GM23338 (cell line): ENCODE results near the gene PRLH. TPM values are rescaled to one million over a fixed set of nuclear protein-coding genes. Genes with fewer than 3 reads are reported as not detected.

ENCODE experiments used
- ATAC-seq: fragments of 200-7000 bp; cut with Tn5 transposase; 3 replicates; pipeline ENCODE4 v1.9.1; 2020
- DNase-seq: peaks from one replicate; pipeline ENCODE4 v3.0.0-alpha.2; 2015; ENCODE audit warnings: low spot score
- H2AFZ ChIP-seq: fragments of 200-600 bp; sonication (generic); 2 replicates; pipeline ENCODE4 v1.8.0; 2016; ENCODE audit warnings: antibody characterized with exemption, mild to moderate bottlenecking, moderate library complexity
- H3F3A ChIP-seq: fragments of 200-600 bp; sonication (generic); replicated peaks from 2 replicates; pipeline ENCODE4 v1.8.0; 2017; ENCODE audit warnings: antibody characterized with exemption, mixed run types, low read depth
- H3K27ac ChIP-seq: fragments of 200-600 bp; sonication (generic); 2 replicates; pipeline ENCODE4 v1.6.1; 2016; ENCODE audit warnings: low read depth
- H3K27me3 ChIP-seq: fragments of 200-600 bp; sonication (generic); 2 replicates; pipeline ENCODE4 v1.8.0; 2016; ENCODE audit warnings: mild to moderate bottlenecking, mixed run types, moderate library complexity; ENCODE audit not compliant: insufficient read depth
- H3K36me3 ChIP-seq: fragments of 200-600 bp; sonication (generic); 2 replicates; pipeline ENCODE4 v1.8.0; 2016; ENCODE audit warnings: mild to moderate bottlenecking; ENCODE audit not compliant: insufficient read depth
- H3K4me1 ChIP-seq: fragments of 200-600 bp; sonication (generic); 2 replicates; pipeline ENCODE4 v1.8.0; 2016; ENCODE audit warnings: mild to moderate bottlenecking, moderate library complexity; ENCODE audit not compliant: insufficient read depth
- H3K4me2 ChIP-seq: fragments of 200-600 bp; sonication (generic); 2 replicates; pipeline ENCODE4 v1.7.1; 2017; ENCODE audit warnings: mixed run types
- H3K4me3 ChIP-seq: fragments of 200-600 bp; sonication (generic); 2 replicates; pipeline ENCODE4 v1.6.1; 2016; ENCODE audit warnings: mixed run types
- H3K79me2 ChIP-seq: fragments of 200-600 bp; sonication (generic); replicated peaks from 2 replicates; pipeline ENCODE4 v1.8.0; 2017; ENCODE audit warnings: mild to moderate bottlenecking; ENCODE audit not compliant: insufficient read depth
- H3K9me2 ChIP-seq: fragments of 200-600 bp; sonication (generic); 2 replicates; pipeline ENCODE4 v1.8.0; 2017; ENCODE audit not compliant: insufficient read depth
- H4K20me1 ChIP-seq: fragments of 200-600 bp; sonication (generic); replicated peaks from 2 replicates; pipeline ENCODE4 v1.8.0; 2017; ENCODE audit warnings: mild to moderate bottlenecking; ENCODE audit not compliant: insufficient read depth
- H3K27ac Mint-ChIP-seq: 2 replicates; pipeline ENCODE4 v1.8.0; 2020; ENCODE audit warnings: inconsistent platforms, mild to moderate bottlenecking, moderate library complexity, mixed read lengths
- H3K27me3 Mint-ChIP-seq: 3 replicates; pipeline ENCODE4 v1.8.0; 2022; ENCODE audit warnings: low read depth, mild to moderate bottlenecking, moderate library complexity, mixed read lengths, inconsistent platforms; ENCODE audit not compliant: insufficient read depth, poor library complexity
- H3K36me3 Mint-ChIP-seq: 3 replicates; pipeline ENCODE4 v1.8.0; 2021; ENCODE audit warnings: low read depth, mild to moderate bottlenecking, inconsistent platforms, moderate library complexity, mixed read lengths
- H3K4me1 Mint-ChIP-seq: 3 replicates; pipeline ENCODE4 v1.8.0; 2020; ENCODE audit warnings: mild to moderate bottlenecking, inconsistent platforms, mixed read lengths
- H3K4me3 Mint-ChIP-seq: 3 replicates; pipeline ENCODE4 v1.8.0; 2021; ENCODE audit warnings: moderate library complexity, mild to moderate bottlenecking, inconsistent platforms, mixed read lengths
- H3K9me3 Mint-ChIP-seq: 3 replicates; pipeline ENCODE4 v1.8.0; 2020; ENCODE audit warnings: moderate library complexity, mild to moderate bottlenecking, inconsistent platforms, mixed read lengths
- CTCF ChIP-seq, 2 experiments: fragments of 200-600 bp in 1 of 2; sonication (generic) in 1 of 2; conservative IDR thresholded peaks; 2 replicates each; pipeline versions ENCODE4 v1.5.1 to v1.6.1; 2016 to 2017; ENCODE audit warnings: antibody characterized with exemption in 2 of 2, low read depth in 2 of 2, mild to moderate bottlenecking in 2 of 2, moderate library complexity in 1 of 2
- ETS1 ChIP-seq: IDR thresholded peaks from 2 replicates; pipeline ENCODE4 v1.6.1; 2016; ENCODE audit warnings: antibody characterized with exemption
- JUNB ChIP-seq: IDR thresholded peaks from one replicate; pipeline ENCODE4 v1.6.1; 2016; ENCODE audit warnings: antibody characterized with exemption; ENCODE audit not compliant: unreplicated experiment
- NANOG ChIP-seq: IDR thresholded peaks from 2 replicates; pipeline ENCODE4 v1.6.1; 2016; ENCODE audit warnings: antibody characterized with exemption, borderline replicate concordance
- POLR2AphosphoS5 ChIP-seq: IDR thresholded peaks from 2 replicates; pipeline ENCODE4 v1.6.1; 2016; ENCODE audit warnings: antibody characterized with exemption, low read depth
- REST ChIP-seq: IDR thresholded peaks from one replicate; pipeline ENCODE4 v1.6.1; 2018; ENCODE audit warnings: antibody characterized with exemption; ENCODE audit not compliant: unreplicated experiment
- ZNF462 ChIP-seq: fragments of 250-450 bp; sonication (Bioruptor Pico); IDR thresholded peaks from 2 replicates; pipeline ENCODE4 v1.5.0; 2020; ENCODE audit warnings: mild to moderate bottlenecking, moderate library complexity
- polyA plus RNA-seq: library from polyadenylated mRNA; unstranded; fragments of >200 nt; fragmentation: Nextera tagmentation; extraction: Ambion mirVana; gene quantifications from 2 replicates; pipeline ENCODE4 v1.2.1, GENCODE V29; 2016
- total RNA-seq: library from RNA; depleted of rRNA; stranded (reverse); fragments of >200 nt; shearing (Covaris generic); gene quantifications from 2 replicates; pipeline ENCODE4 v1.2.3, GENCODE V29; 2014

Gene PRLH
- total and polyA plus RNA-seq, 2 experiments from 2014 or later, result not detected

- TF ChIP-seq ZNF462 (CRISPR knock-in tag) (no peak), REST (no peak)
Observed at GRCh38 chr2:237603718-237604362, 37.5 kb downstream of the PRLH start (continued).

GRCh38 chr2:237604391-237604790 lies 38.0 kb downstream of the PRLH start:
- Histone ChIP-seq H3K9me2 (0 out of 2 replicates have a peak, but pooled peaks cover 4% of the 10 kb centered on the region), H3K4me1 (peaks cover 24% of the 10 kb centered on the region), H3K79me2 (no peaks in the 10 kb centered on the region), H2AFZ (no peak overlapping the region), H3K4me3 (no peak overlapping the region), H3K4me2 (no peak overlapping the region), H3K27me3 (no peaks in the 10 kb centered on the region), H3K36me3 (no peaks in the 10 kb centered on the region), H3F3A (peaks cover 2% of the 10 kb centered on the region; the same call in 1 of the 2 replicates), H3K27ac (no peak overlapping the region), H4K20me1 (no peaks in the 10 kb centered on the region)
- Mint-ChIP-seq H3K9me3 (peaks cover 40% of the 10 kb centered on the region), H3K27ac (no peak overlapping the region), H3K36me3 (peaks cover 35% of the 10 kb centered on the region), H3K27me3 (peaks cover 41% of the 10 kb centered on the region), H3K4me1 (peaks cover 38% of the 10 kb centered on the region), H3K4me3 (no peak overlapping the region)
- DNase-seq (no peak), ATAC-seq (no peak)
- TF ChIP-seq ETS1, result no peak
- TF ChIP-seq POLR2AphosphoS5, result no peak
- no peak for TF ChIP-seq CTCF (conservative IDR thresholded peaks at IDR 0.05; ENCODE audit: low read depth in 2 of 2)
- no peak for TF ChIP-seq JUNB
- no peak for TF ChIP-seq NANOG
